NCI-H1417 (cell line): ENCODE measurements around the gene TSPAN6.

Experiments used
- DNase-seq, 3 experiments: peaks; one replicate each; lab custom pipeline; 2025; lab: John Stamatoyannopoulos, UW

The TSPAN6 gene

GRCh38 chrX:100584611-100585010 lies 52.0 kb downstream of the TSPAN6 start, which contains the start of gene TNMD:
TNMD (plus strand) TSS chrX:100584936; CDS start chrX:100585019, 83 bp downstream.
- no peak for DNase-seq
